Amniotic epithelial cell (primary cell): ENCODE results near the gene C1orf21.

ENCODE experiments used
- DNase-seq: peaks from one replicate; pipeline ENCODE4 v3.0.0-alpha.2; 2010; ENCODE audit warnings: low read depth

The C1orf21 gene

DNA sequence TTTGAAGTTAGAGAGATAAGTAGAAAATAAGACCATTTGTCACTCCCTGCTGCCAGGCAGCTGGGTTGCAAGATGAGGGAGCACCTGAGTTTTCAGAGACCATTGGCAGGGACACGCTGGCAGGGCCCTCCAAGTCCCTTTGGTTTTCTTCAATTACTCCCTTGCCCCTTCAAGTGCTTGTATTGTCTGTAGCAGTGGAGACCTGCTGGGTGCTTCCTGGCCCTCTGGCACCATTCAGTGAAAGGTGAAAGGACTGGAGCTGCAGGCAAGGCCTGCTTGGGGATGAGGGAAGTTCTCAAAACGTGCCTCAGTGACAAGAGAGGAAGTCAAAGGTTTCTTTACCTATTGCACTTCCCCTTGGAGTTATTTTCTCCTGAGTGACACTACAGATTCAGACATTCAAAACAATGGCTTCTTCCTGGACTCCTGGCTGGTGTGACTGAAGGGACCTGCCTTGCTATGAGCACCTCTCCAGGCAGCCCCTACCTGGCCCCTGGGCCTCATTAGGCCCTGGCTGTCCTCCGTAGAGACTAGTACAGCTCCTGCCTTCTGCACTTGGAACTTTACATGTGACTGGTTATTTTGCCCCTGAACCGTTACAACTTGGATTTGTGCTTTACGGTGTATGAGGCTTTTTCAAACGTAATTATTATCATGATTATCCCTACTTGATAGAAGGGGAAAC lies 100.1 kb downstream of the C1orf21 start:
- no peak for DNase-seq

DNA sequence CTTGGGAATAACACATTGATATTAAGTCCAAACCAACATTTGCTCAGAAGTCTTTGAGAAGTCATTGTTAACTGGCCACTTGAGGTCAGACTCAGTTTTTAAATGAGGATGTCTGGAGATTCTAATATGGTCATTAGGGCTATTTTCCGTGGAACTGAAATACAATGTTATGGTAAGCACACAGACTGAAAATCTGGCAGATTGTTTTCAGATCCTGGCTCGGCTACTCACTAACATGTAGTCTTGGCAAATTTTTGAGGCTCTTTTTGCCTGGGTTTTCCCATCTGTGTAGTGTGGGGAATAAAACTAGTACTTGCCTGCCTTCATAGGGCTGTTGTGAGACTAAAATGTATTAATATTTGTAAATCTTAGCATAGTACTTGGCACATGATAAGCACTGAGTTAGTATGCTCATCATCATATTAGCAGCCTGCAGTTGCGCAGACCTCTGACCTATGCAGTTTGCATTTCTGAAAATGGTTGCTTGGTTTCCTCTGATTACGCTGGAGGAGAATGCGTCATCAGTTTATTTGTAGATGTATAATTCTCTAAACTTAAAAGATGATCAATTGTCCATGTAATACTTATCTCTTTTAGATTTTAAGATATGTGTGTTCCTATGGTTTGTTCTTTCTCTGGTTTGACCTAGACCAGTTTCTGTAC lies 100.8 kb downstream of the C1orf21 start:
- no peak for DNase-seq

GRCh38 chr1:184489908-184490307 lies 103.1 kb downstream of the C1orf21 start:
- no peak for DNase-seq

GRCh38 chr1:184492536-184492935 lies 105.7 kb downstream of the C1orf21 start:
- DNase-seq = no peak

DNA sequence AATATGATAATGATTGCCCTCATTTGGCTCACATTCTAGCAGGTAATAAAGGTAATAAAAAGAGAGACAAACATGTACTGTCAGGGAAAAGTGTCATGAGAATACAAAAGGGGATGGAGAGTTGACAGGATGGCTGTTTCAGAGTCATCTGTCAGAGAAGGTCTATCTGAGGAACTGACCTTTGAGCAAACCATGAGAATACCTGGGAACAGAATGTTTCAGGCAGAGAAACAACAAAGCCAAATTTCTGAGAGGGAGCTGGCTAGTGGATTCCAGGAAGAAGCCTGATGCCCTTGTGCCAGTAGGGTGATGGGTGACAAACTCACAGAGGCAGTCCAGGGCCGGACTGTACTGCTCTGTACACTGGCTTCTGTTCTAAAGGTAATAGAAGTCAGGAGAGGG lies 107.2 kb downstream of the C1orf21 start:
- DNase-seq = no peak

DNA sequence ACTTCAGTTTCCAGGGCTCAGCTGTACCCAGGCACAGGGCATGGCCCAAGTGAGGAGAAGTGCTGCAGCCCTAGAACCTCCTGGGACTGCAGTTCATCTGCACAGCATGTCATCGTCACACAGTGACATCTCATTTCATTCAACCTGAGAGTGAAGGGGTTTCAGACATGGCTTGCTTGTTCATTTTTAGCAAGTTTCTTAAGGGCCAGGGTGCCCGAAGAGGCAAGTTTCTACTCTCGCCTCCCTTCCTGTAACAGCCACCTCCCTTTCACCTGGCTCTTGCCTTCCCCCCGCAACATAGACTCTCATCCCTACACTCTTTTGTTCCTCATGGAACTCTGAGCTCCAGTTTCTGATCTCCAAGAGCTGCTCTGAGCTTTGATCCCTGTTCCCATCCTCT lies 108.1 kb downstream of the C1orf21 start:
- no peak for DNase-seq

DNA sequence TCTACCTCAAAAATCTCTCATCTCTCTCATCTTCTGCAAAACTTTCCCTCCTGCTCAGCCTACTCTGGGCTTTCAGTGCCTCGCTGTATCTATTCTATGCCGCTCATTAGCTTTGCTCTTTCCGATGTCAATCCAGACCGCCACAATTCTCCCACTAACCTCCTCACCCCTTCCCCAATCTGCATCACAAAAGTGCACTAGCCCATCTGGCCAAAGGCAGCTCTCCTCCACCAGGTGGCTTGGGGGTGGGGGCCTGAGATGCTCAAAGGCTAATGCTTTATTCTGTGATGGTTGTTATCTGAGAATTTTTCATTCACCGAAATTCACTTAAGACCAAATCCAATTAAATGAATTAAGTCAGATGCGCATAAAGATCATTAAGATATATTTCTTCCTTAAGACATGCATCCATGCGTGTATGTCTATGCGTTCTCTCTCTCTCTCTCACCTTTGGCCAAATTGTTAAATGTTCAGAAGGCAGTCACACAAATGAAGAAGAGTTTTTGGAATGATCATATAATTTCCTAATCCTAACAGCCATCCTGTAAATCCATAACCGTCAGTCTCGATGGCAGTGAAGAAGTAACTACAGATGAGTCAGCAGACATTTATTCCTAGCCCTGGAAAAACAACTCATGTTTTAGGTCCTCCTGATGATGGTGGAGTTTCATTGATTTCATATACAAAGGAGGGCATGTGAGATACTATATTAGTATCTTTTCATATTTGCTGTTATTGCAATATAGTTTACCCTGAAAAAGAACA lies 111.3 kb downstream of the C1orf21 start:
- peak; percentile 35 for DNase-seq

DNA sequence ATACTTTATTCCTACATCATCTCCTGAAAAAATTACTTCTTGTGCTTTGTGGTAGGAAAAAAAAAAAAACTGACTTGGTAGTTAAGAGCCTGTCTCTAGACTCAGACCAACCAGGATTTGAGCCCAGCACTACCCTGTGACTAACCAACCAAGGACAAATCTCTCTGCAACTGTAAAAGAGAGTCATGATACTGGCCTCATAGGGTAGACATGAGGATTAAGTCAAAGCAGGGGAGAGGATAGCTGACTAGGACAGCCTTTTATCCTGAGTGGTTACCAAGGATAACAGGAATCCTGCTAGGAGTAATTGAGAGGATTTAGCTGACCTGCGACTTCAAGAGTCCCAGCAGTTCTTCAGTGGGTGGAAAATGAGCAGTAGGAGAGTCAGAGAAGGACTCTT lies 112.8 kb downstream of the C1orf21 start:
- peak; percentile 90 for DNase-seq

DNA sequence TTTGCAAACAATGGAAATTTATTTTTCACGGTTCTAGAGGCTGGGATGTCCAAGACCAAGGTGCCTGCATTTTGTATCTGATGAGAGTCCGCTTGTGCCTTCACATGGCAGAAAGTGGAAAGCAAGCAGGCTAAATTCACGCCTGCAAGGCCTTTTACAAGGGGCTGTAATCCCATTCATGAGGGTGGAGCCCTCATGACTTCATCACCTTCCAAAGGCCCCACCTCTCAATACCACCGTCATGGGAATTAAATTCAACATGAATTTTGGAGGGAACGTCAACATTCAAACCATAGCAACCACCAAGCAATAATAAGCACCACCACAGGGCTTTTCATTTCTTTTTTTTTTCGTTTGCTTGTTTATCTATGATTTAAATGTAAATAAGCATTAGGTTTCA lies 115.3 kb downstream of the C1orf21 start:
- DNase-seq = no peak

- no peak for DNase-seq
Observed at GRCh38 chr1:184503221-184503749, 116.5 kb downstream of the C1orf21 start.

DNA sequence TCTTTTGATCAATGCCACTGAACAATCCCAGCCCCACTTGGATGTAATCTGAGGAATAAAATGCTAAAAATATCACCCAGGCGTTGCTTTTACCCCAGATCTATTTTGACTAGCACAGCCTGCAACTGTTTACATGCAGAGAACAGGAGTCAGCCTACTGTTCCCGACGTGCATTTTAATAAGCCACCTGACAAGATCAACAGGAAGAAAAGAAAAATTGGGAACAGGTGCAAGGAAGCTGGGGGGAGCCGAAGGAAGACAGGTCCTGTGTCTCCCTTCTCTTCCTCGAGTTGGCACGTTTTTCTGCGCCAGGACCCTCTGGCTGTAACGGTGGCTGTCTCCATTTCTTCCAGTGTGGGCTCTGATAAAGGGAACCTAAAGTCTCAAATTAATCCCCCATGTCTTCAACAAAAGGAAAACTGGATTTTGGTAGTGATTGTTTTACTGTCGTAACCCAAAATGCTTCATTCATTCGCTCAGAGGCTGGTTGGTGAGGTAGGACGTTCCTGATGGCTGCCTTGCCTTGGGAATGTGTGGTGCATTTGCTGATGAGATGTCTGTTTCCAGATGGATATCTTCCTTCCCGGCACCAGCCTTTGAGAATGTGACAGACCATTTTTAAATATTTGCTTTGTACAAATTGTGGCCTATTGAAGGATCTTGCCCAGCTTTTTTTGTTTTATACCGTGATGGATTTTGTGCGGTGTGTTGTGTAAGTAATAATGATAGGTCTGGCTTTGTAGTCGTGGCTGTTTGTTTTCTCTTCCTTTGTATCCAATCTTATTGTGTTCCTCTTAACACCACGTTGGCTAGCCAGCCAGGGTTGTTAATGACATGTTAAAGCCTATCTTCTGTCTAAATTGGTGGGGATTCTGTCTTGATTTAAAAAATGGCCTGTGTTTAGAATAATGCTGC lies 117.5 kb downstream of the C1orf21 start:
- DNase-seq = no peak

DNA sequence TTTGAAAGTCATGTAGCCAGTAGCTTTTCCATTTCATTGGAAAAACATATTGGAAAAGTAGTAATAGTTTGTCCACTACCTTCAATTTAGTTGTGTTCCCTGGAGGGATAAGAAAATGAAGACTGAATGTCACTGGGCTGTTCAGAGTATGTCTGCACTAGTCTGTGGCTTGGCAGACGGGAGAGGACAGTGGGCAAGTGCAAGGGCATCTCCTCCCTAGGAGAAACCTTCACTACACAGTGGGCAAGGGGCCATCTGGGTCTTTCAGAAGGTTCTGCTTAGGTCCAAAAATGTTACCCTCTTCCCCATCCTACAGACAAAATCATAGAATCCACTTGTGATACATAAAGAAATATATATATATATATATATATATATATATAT lies 118.1 kb downstream of the C1orf21 start:
- no peak for DNase-seq

- DNase-seq = no peak
Observed at GRCh38 chr1:184506481-184506880, 119.7 kb downstream of the C1orf21 start.

- DNase-seq = no peak
Observed at GRCh38 chr1:184507165-184507564, 120.3 kb downstream of the C1orf21 start.

GRCh38 chr1:184507604-184508280 lies 120.9 kb downstream of the C1orf21 start:
- DNase-seq = no peak

GRCh38 chr1:184509105-184509504 lies 122.3 kb downstream of the C1orf21 start:
- peak; percentile 89 for DNase-seq

GRCh38 chr1:184510110-184510509 lies 123.3 kb downstream of the C1orf21 start:
- DNase-seq = no peak

GRCh38 chr1:184512724-184513123 lies 125.9 kb downstream of the C1orf21 start:
- DNase-seq = no peak

DNA sequence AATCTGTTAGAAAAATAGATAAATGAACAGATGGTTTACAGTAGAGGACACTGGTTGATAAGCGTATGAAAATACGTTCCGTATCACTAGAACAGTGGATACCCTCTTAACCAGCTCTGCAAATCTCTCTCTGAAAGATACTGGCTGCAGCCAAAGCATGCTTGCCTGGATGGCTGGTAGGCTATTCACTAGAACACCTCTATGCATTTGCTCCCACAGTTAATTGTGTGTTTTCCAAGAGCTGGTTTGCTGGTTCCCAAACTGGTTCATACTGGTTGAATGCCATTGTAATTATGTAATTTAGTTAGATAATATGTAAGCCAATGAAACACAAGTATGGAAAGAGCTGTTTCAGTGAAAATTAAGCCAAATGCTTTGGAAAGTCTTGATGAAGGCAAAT lies 126.6 kb downstream of the C1orf21 start:
- DNase-seq = peak; percentile 58

DNA sequence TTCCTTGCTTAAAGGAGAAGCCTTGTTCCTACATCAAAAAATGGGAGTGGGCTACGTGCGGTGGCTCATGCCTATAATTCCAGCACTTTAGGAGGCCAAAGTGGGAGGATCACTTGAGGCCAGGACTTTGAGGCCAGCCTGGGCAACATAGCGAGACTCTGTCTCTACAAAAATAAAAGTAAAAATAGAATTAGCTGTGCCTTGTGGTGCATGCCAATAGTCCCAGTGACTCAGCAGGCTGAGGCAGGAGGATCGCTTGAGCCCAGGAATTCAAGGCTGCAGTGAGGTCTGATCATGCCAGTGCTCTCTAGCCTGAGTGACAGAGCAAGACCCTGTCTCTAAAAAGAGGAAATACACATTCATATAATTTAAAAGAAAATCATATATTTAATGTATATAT lies 127.1 kb downstream of the C1orf21 start:
- peak; percentile 68 for DNase-seq

DNA sequence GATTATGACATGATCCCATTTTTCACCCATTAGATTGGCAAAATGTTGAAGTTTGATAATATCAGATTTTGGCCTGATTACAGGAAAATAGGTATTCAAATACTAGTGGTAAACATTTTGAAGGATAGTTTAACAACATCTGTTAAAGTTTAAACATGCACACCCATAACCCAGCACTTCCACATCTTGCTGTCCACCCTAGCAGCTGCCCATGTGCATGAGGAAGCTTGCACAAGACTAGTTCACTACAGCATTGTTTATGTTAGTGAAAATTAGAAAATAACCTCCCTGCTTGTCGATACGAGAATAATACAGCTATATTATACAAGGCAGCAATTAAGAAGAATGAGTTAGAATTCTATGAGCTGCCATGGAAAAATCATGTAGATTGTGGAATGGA lies 127.6 kb downstream of the C1orf21 start:
- no peak for DNase-seq
